Measurements from ENCODE around the gene PDHB. TPM values are rescaled to one million over a fixed set of nuclear protein-coding genes. Genes with fewer than 3 reads are reported as not detected.

Gene PDHB
- 76.1 TPM for total RNA-seq

DNA sequence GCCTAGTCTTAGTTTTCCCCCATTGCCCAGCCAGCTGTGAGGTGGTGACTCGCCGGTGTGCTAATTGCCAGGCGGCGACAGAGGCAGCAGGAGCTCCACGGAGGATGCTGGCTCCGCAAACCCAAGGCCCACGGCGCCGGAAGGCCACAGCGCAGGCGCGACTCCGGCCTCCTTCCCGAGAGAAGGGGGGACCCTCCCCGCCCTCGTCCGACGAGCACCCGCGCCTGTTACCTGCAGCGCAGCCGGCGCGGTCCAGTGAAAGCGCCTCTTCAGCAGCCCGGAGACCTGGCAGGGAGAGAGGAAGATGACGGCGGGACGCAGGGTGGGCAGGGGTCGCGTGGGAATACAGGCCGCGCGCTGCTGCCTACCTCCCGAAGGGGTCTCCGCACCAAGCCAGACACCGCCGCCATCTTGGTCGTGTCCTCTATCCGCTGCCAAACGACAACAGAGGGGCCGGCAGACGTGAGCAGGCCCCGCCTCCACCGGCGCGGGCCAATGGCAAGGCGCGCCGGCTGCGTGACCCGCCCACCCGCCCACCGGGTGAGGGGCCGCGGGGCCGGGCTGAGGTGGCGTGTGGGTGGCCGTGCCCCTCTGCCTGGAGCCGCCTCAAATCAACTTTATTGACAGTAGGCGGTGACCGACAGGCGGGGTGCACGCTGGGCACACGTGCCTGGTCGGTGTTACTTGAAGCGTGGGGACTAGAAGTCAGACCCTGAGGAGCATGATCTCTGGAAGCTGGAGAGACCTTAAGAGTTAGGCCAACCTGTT, at the start of gene PDHB:
Gene PDHB, minus strand, starts transcription at position 433 of the 768 bp plus-strand sequence. Its CDS starts 23 bp downstream, at position 410.
- peak within 1 kb of the TSS; percentile 85 for H3K27ac ChIP-seq
- intact Hi-C loops (cut with DNase I), result no loop called here
- H3K4me3 ChIP-seq, result peak within 1 kb of the TSS; percentile 61 to 79
- TF ChIP-seq, protein P1, sequence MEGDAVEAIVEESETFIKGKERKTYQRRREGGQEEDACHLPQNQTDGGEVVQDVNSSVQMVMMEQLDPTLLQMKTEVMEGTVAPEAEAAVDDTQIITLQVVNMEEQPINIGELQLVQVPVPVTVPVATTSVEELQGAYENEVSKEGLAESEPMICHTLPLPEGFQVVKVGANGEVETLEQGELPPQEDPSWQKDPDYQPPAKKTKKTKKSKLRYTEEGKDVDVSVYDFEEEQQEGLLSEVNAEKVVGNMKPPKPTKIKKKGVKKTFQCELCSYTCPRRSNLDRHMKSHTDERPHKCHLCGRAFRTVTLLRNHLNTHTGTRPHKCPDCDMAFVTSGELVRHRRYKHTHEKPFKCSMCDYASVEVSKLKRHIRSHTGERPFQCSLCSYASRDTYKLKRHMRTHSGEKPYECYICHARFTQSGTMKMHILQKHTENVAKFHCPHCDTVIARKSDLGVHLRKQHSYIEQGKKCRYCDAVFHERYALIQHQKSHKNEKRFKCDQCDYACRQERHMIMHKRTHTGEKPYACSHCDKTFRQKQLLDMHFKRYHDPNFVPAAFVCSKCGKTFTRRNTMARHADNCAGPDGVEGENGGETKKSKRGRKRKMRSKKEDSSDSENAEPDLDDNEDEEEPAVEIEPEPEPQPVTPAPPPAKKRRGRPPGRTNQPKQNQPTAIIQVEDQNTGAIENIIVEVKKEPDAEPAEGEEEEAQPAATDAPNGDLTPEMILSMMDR (IDR thresholded peaks at IDR 0.05), result peak in 1 of 3 experiments; percentile 11
- peak; percentile 68 to 96 for TF ChIP-seq POLR2AphosphoS5 (IDR thresholded peaks at IDR 0.05; ENCODE audit: insufficient read depth in 1 of 2, low read depth in 1 of 2)
- peak in 1 of 2 donors; percentile 58 for TF ChIP-seq POLR2A (IDR thresholded peaks at IDR 0.05)
- H3K9me3 ChIP-seq, result no peaks in the 10 kb centered on the region
- H3K4me1 ChIP-seq, result peaks cover 34% of the 10 kb centered on the region
- no peak for DNase-seq (ENCODE audit: extremely low spot score in 2 of 2)
- H3K36me3 ChIP-seq, result peaks cover 0 to 30% of the 10 kb centered on the region in 2 donors
- H3K27me3 ChIP-seq, result no peaks in the 10 kb centered on the region

- intact Hi-C loops (cut with DNase I), result loop anchor here (10.0 kb wide), 1 partner anchor 148 kb away; the partner anchor contains the start of gene PXK
- no peaks in the 10 kb centered on the region for H3K36me3 ChIP-seq
- no peak for DNase-seq (ENCODE audit: extremely low spot score in 2 of 2)
- no peaks in the 10 kb centered on the region for H3K27me3 ChIP-seq
- peaks cover 8% of the 10 kb centered on the region for H3K4me1 ChIP-seq
- H3K27ac ChIP-seq, result no peak overlapping the region
- H3K9me3 ChIP-seq, result no peaks in the 10 kb centered on the region
- TF ChIP-seq POLR2AphosphoS5 (IDR thresholded peaks at IDR 0.05; ENCODE audit: insufficient read depth in 1 of 2, low read depth in 1 of 2), result no peak
- no peak overlapping the region for H3K4me3 ChIP-seq
Observed at GRCh38 chr3:58482917-58483636, 49.4 kb upstream of the PDHB start.

DNA sequence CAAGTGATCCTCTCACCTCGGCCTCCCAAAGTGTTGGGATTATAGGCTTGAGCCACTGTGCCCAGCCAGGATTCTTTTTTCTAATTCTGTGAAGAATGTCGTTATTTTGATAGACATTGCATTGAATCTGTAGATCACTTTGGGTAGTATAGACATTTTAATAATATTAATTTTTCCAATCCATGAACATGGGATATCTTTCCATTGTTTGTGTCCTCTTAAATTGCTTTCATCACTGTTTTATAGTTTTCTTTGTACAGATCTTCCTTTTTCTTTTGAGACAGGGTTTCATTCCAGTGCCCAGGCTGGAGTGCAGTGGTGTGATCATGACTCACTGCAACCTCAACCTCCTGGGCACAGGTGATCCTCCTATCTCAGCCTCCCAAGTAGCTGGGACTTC, 46.7 kb upstream of the PDHB start:
- Histone ChIP-seq H3K36me3 (no peaks in the 10 kb centered on the region), H3K4me1 (no peaks in the 10 kb centered on the region), H3K9me3 (no peaks in the 10 kb centered on the region), H3K27me3 (no peaks in the 10 kb centered on the region), H3K27ac (no peak overlapping the region), H3K4me3 (no peak overlapping the region)
- no peak for TF ChIP-seq POLR2AphosphoS5 (IDR thresholded peaks at IDR 0.05; ENCODE audit: insufficient read depth in 1 of 2, low read depth in 1 of 2)
- TF ChIP-seq POLR2A (IDR thresholded peaks at IDR 0.05), result no peak
- TF ChIP-seq, protein P1 (IDR thresholded peaks at IDR 0.05), result no peak
- intact Hi-C loops (cut with DNase I), result loop anchor here (10.0 kb wide), 1 partner anchor 146 kb away; the partner anchor contains the start of gene PXK
- no peak for DNase-seq (ENCODE audit: extremely low spot score in 2 of 2)

DNA sequence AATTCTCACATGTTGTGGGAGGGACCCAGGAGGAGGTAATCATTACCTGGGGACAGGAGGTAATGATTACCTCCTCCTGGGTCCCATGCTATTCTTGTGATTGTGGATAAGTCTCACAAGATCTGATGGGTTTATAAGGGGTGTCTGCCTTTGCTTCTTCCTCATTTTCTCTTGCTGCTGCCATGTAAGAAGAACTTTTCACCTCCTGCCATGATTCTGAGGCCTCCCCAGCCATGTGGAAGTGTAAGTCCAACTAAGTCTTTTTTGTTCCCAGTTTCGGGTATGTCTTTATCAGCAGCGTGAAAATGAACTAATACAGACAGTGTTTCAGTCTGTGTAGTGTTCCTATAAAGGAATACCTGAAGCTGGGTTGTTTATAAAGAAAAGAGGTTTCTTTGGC, 45.1 kb upstream of the PDHB start:
- Histone ChIP-seq H3K27ac (no peak overlapping the region), H3K36me3 (no peaks in the 10 kb centered on the region), H3K4me1 (no peaks in the 10 kb centered on the region), H3K9me3 (no peaks in the 10 kb centered on the region), H3K4me3 (no peak overlapping the region), H3K27me3 (no peaks in the 10 kb centered on the region)
- TF ChIP-seq POLR2A (IDR thresholded peaks at IDR 0.05), result no peak
- TF ChIP-seq, protein P1 (IDR thresholded peaks at IDR 0.05), result no peak
- TF ChIP-seq POLR2AphosphoS5 (IDR thresholded peaks at IDR 0.05; ENCODE audit: insufficient read depth in 1 of 2, low read depth in 1 of 2), result no peak
- intact Hi-C loops (cut with DNase I), result no loop called here
- no peak for DNase-seq (ENCODE audit: extremely low spot score in 2 of 2)

- peaks cover 18% of the 10 kb centered on the region for H3K4me1 ChIP-seq
- TF ChIP-seq POLR2AphosphoS5 (IDR thresholded peaks at IDR 0.05; ENCODE audit: insufficient read depth in 1 of 2, low read depth in 1 of 2), result no peak
- TF ChIP-seq, protein P1 (IDR thresholded peaks at IDR 0.05), result no peak
- TF ChIP-seq POLR2A (IDR thresholded peaks at IDR 0.05), result no peak
- no peaks in the 10 kb centered on the region for H3K9me3 ChIP-seq
- no peaks in the 10 kb centered on the region for H3K36me3 ChIP-seq
- H3K27ac ChIP-seq, result no peak overlapping the region
- intact Hi-C loops (cut with DNase I), result no loop called here
- no peak for DNase-seq (ENCODE audit: extremely low spot score in 2 of 2)
- H3K4me3 ChIP-seq, result no peak overlapping the region
- H3K27me3 ChIP-seq, result no peaks in the 10 kb centered on the region
Observed at GRCh38 chr3:58474967-58475578, 41.4 kb upstream of the PDHB start.

All from vagina (tissue), 2 donors.